HEK293 (cell line): ENCODE results near the gene CYB5R3.

Source experiments
- CTCF ChIA-PET: fragments of 350-600 bp; formaldehyde crosslinking; extraction: SDS; loops from one replicate; lab custom pipeline; 2021; ENCODE audit warnings: antibody characterized with exemption; lab: Yijun Ruan, JAX
- POLR2A ChIA-PET: fragments of 300-600 bp; formaldehyde crosslinking; extraction: SDS; loops from one replicate; lab custom pipeline; 2020; ENCODE audit warnings: antibody characterized with exemption, inconsistent platforms; lab: Yijun Ruan, JAX
- H3K27ac ChIP-seq: fragments of 200-500 bp; sonication (Bioruptor generic); 2 replicates; pipeline ENCODE4 v1.5.1; 2014; ENCODE audit warnings: low read depth, low read length, control low read depth, inconsistent platforms; ENCODE audit errors: extremely low read depth
- H3K36me3 ChIP-seq, 2 experiments: fragments of 200-500 bp in 1 of 2; sonication (Bioruptor generic) in 1 of 2; 1 replicate in 1 of 2; 2 replicates in 1 of 2; pipeline ENCODE4 v1.5.1; 2014 to 2017; ENCODE audit warnings: inconsistent platforms in 2 of 2, low read length in 2 of 2; ENCODE audit not compliant: control insufficient read depth in 2 of 2, insufficient read depth in 1 of 2
- H3K4me1 ChIP-seq: fragments of 200-500 bp; sonication (Bioruptor generic); 2 replicates; pipeline ENCODE4 v1.5.1; 2014; ENCODE audit warnings: mild to moderate bottlenecking, low read length, inconsistent platforms; ENCODE audit not compliant: control insufficient read depth, insufficient read depth
- H3K4me3 ChIP-seq: 2 replicates; pipeline ENCODE4 v1.5.1; 2011; ENCODE audit warnings: low read depth, mild to moderate bottlenecking, control low read depth, low read length, moderate library complexity
- H3K9me3 ChIP-seq: fragments of 200-500 bp; sonication (Bioruptor generic); 2 replicates; pipeline ENCODE4 v1.5.1; 2014; ENCODE audit warnings: low read depth, low read length, inconsistent platforms; ENCODE audit not compliant: control insufficient read depth, insufficient read depth
- GLI2 ChIP-seq: fragments of 450-650 bp; formaldehyde crosslinking; IDR thresholded peaks from 2 replicates; pipeline ENCODE4; 2017; ENCODE audit warnings: missing biosample characterization, missing genetic modification characterization, low read depth, borderline replicate concordance
- KLF1 ChIP-seq: fragments of 450-650 bp; formaldehyde crosslinking; IDR thresholded peaks from 2 replicates; pipeline ENCODE4 v1.5.1; 2016; ENCODE audit warnings: missing biosample characterization, missing genetic modification characterization
- KLF10 ChIP-seq: fragments of 450-650 bp; IDR thresholded peaks from 2 replicates; pipeline ENCODE4 v1.5.1; 2018; ENCODE audit warnings: missing biosample characterization, mild to moderate bottlenecking, missing genetic modification characterization
- KLF9 ChIP-seq: fragments of 450-650 bp; formaldehyde crosslinking; IDR thresholded peaks from 2 replicates; pipeline ENCODE4 v1.5.1; 2016; ENCODE audit warnings: missing biosample characterization, missing genetic modification characterization, low read depth
- PBX3 ChIP-seq: sonication (generic); formaldehyde crosslinking; IDR thresholded peaks from 2 replicates; pipeline ENCODE4 v1.8.1; 2022; ENCODE audit warnings: mild to moderate bottlenecking, moderate library complexity, missing genetic modification reagents
- SP7 ChIP-seq: fragments of 450-650 bp; formaldehyde crosslinking; IDR thresholded peaks from 2 replicates; pipeline ENCODE4 v1.5.1; 2016; ENCODE audit warnings: missing biosample characterization, missing genetic modification characterization
- TRIM28 ChIP-seq: IDR thresholded peaks from 2 replicates; pipeline ENCODE4 v1.6.1; 2011; ENCODE audit warnings: low read length, control low read depth, borderline replicate concordance
- ZNF16 ChIP-seq: fragments of 450-650 bp; formaldehyde crosslinking; IDR thresholded peaks from 2 replicates; pipeline ENCODE4 v1.5.1; 2016; ENCODE audit warnings: low read depth, missing biosample characterization, missing genetic modification characterization
- ZNF280D ChIP-seq: fragments of 450-650 bp; formaldehyde crosslinking; IDR thresholded peaks from 2 replicates; pipeline ENCODE4 v1.5.1; 2016; ENCODE audit warnings: missing biosample characterization, missing genetic modification characterization
- ZNF324 ChIP-seq: fragments of 450-650 bp; formaldehyde crosslinking; IDR thresholded peaks from 2 replicates; pipeline ENCODE4 v1.5.1; 2016; ENCODE audit warnings: missing biosample characterization, missing genetic modification characterization
- ZNF449 ChIP-seq: fragments of 450-650 bp; formaldehyde crosslinking; IDR thresholded peaks from 2 replicates; pipeline ENCODE4 v1.5.1; 2017; ENCODE audit warnings: missing biosample characterization, mild to moderate bottlenecking, missing genetic modification characterization, moderate library complexity
- ZNF600 ChIP-seq: fragments of 450-650 bp; formaldehyde crosslinking; IDR thresholded peaks from 2 replicates; pipeline ENCODE4 v1.5.1; 2016; ENCODE audit warnings: missing biosample characterization, missing genetic modification characterization
- ZNF670 ChIP-seq: fragments of 450-650 bp; formaldehyde crosslinking; IDR thresholded peaks from 2 replicates; pipeline ENCODE4 v1.5.1; 2016; ENCODE audit warnings: missing biosample characterization, missing genetic modification characterization, low read depth
- ZNF76 ChIP-seq: fragments of 450-650 bp; formaldehyde crosslinking; IDR thresholded peaks from 2 replicates; pipeline ENCODE4; 2016; ENCODE audit warnings: low read depth, missing biosample characterization, missing genetic modification characterization, borderline replicate concordance
- ZNF837 ChIP-seq: fragments of 450-650 bp; formaldehyde crosslinking; IDR thresholded peaks from 2 replicates; pipeline ENCODE4 v1.5.1; 2016; ENCODE audit warnings: missing biosample characterization, missing genetic modification characterization
- ZSCAN16 ChIP-seq: fragments of 450-650 bp; formaldehyde crosslinking; IDR thresholded peaks from 2 replicates; pipeline ENCODE4 v1.5.1; 2016; ENCODE audit warnings: missing biosample characterization, missing genetic modification characterization

CYB5R3 gene

GRCh38 chr22:42688241-42689211, 39.3 kb upstream of the CYB5R3 start (continued):
- 0 out of 2 replicates have a peak, but pooled peaks have one; percentile 35 for TF ChIP-seq ZNF324 (tag by site-specific recombination)
- peak; percentile 58; the same call in 1 of the 2 replicates for TF ChIP-seq KLF1 (tag by site-specific recombination)
- TF ChIP-seq ZSCAN16 (tag by site-specific recombination) = 0 out of 2 replicates have a peak, but pooled peaks have one; percentile 72
- no peak for TF ChIP-seq ZNF16 (tag by site-specific recombination)
- TF ChIP-seq PBX3 (CRISPR knock-in tag) = peak; percentile 59; the same call in 1 of the 2 replicates
- peak; percentile 41; the same call in 1 of the 2 replicates for TF ChIP-seq TRIM28
- no peak for TF ChIP-seq GLI2 (tag by site-specific recombination)
- no peak for TF ChIP-seq ZNF837 (tag by site-specific recombination)
- TF ChIP-seq KLF10 = peak; percentile 87
- peak; percentile 89 for TF ChIP-seq ZNF600 (tag by site-specific recombination)
- peak; percentile 61; the same call in 1 of the 2 replicates for TF ChIP-seq ZNF76
- TF ChIP-seq ZNF449 (tag by site-specific recombination) = no peak
- TF ChIP-seq SP7 = 0 out of 2 replicates have a peak, but pooled peaks have one; percentile 25

GRCh38 chr22:42686756-42687491, 37.7 kb upstream of the CYB5R3 start:
- H3K27ac ChIP-seq = no peak overlapping the region
- ChIA-PET POLR2A (no interaction called here), CTCF (interaction anchor here (0.6 kb wide), 1 partner anchor 13 kb away, joined by 3 read pairs; no protein-coding TSS in a partner anchor)
- H3K4me1 ChIP-seq = peaks cover 5% of the 10 kb centered on the region
- H3K9me3 ChIP-seq = no peaks in the 10 kb centered on the region
- H3K4me3 ChIP-seq = no peak overlapping the region
- TF ChIP-seq KLF1 (tag by site-specific recombination) = 0 out of 2 replicates have a peak, but pooled peaks have one; percentile 38
- no peak for TF ChIP-seq ZNF670 (tag by site-specific recombination)
- no peaks in the 10 kb centered on the region for H3K36me3 ChIP-seq

GRCh38 chr22:42685941-42686653, 36.9 kb upstream of the CYB5R3 start:
- Histone ChIP-seq H3K4me1 (peaks cover 5% of the 10 kb centered on the region), H3K36me3 (no peaks in the 10 kb centered on the region), H3K27ac (no peak overlapping the region), H3K9me3 (no peaks in the 10 kb centered on the region), H3K4me3 (no peak overlapping the region)
- POLR2A ChIA-PET = no interaction called here
- TF ChIP-seq KLF9 (tag by site-specific recombination) = peak; percentile 64; the same call in 1 of the 2 replicates
- no peak for TF ChIP-seq ZNF280D (tag by site-specific recombination)
- peak; percentile 67 for TF ChIP-seq KLF1 (tag by site-specific recombination)
- CTCF ChIA-PET = no interaction called here
